ENCODE results near the gene KRTAP4-8. TPM values are rescaled to one million over a fixed set of nuclear protein-coding genes. Genes with fewer than 3 reads are reported as not detected.
"Not testable (repeated sequence)": the region's sequence is repeated elsewhere in the genome, so short reads cannot be mapped to it uniquely, and the experiment has no call there.

Gene KRTAP4-8
- total RNA-seq, 4 donors from 2014 or later = 27.3 TPM; not detected in 3

DNA sequence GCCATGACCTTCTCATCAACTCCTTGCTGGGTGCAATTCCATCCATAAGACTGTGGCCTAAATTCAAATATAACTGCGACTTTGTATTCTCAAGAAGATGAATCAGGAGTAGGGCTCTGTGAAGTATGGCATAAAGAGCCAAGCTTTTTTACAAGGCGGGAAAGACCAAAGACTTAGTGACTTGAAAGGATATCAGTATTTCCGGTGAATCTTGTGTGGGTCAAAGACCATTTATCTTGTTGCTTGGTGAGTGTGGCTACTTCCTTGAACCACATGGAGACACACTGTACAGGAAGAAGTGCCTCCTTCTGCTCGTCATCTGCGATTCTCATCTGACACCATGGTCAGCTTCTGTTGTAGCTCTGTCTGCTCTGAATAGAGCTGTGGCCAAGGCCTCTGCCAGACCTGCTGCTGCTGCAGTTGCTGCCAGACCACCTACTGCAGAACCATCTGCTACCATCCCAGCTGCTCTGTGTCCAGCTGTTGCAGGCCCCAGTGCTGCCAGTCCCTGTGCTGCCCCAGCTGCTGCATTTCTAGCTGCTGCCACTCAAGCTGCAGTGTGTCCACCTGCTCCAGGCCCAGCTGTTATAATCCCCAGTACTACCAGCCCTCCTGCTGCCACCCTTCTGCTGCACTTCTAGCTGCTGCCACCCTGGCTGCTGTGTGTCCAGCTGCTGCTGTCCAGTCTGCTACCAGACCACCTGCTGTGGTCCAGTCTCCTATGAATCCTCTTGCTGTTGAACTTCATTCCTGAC is 26.2 kb downstream of the KRTAP4-8 start:
- intact Hi-C loops (cut with DNase I; ENCODE audit: low total_unique reads) = no loop called here
- WGBS, 2 donors = 86 to 93% methylated on average over 5 of the region's 5 CpGs
- TF ChIP-seq POLR2A (IDR thresholded peaks at IDR 0.05) = no peak
- TF ChIP-seq, protein P1, sequence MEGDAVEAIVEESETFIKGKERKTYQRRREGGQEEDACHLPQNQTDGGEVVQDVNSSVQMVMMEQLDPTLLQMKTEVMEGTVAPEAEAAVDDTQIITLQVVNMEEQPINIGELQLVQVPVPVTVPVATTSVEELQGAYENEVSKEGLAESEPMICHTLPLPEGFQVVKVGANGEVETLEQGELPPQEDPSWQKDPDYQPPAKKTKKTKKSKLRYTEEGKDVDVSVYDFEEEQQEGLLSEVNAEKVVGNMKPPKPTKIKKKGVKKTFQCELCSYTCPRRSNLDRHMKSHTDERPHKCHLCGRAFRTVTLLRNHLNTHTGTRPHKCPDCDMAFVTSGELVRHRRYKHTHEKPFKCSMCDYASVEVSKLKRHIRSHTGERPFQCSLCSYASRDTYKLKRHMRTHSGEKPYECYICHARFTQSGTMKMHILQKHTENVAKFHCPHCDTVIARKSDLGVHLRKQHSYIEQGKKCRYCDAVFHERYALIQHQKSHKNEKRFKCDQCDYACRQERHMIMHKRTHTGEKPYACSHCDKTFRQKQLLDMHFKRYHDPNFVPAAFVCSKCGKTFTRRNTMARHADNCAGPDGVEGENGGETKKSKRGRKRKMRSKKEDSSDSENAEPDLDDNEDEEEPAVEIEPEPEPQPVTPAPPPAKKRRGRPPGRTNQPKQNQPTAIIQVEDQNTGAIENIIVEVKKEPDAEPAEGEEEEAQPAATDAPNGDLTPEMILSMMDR (IDR thresholded peaks at IDR 0.05) = no peak
- no peak for DNase-seq (ENCODE audit: low spot score in 2 of 2)
- H3K4me3 ChIP-seq (ENCODE audit: low read depth, poor library complexity, severe bottlenecking) = no peak overlapping the region

- no peak for DNase-seq (ENCODE audit: low spot score in 2 of 2)
- no peak overlapping the region for H3K4me3 ChIP-seq (ENCODE audit: low read depth, poor library complexity, severe bottlenecking)
- intact Hi-C loops (cut with DNase I; ENCODE audit: low total_unique reads) = no loop called here
- WGBS, 2 donors = 81 to 88% methylated on average over 3 of the region's 3 CpGs
- TF ChIP-seq POLR2A (IDR thresholded peaks at IDR 0.05) = no peak
These were observed 28.9 kb downstream of the KRTAP4-8 start for GRCh38 chr17:41069031-41069430.

DNA sequence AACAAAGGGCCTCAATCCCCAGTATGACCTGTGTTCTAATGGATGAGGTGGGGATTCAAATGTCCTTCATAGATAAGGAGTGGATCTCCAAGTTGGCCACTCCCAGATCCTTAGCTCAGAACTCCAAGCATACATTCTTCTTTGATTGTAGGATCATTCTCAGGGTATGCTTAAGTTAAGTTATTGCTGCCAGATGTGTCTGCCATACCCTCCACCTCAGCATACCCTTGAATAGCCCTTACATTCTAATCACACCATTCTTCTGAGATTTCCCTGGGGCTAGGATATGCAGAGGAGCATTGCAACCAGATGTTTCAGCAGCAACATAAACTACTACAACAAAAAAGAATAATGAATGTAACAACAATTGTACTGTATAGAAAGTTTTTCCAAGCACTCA is 30.7 kb downstream of the KRTAP4-8 start:
- intact Hi-C loops (cut with DNase I; ENCODE audit: low total_unique reads) = no loop called here
- no peak overlapping the region for H3K4me3 ChIP-seq (ENCODE audit: low read depth, poor library complexity, severe bottlenecking)
- no peak for TF ChIP-seq POLR2A (IDR thresholded peaks at IDR 0.05)
- TF ChIP-seq, protein P1 (IDR thresholded peaks at IDR 0.05) = no peak
- no peak for DNase-seq (ENCODE audit: low spot score in 2 of 2)

DNA sequence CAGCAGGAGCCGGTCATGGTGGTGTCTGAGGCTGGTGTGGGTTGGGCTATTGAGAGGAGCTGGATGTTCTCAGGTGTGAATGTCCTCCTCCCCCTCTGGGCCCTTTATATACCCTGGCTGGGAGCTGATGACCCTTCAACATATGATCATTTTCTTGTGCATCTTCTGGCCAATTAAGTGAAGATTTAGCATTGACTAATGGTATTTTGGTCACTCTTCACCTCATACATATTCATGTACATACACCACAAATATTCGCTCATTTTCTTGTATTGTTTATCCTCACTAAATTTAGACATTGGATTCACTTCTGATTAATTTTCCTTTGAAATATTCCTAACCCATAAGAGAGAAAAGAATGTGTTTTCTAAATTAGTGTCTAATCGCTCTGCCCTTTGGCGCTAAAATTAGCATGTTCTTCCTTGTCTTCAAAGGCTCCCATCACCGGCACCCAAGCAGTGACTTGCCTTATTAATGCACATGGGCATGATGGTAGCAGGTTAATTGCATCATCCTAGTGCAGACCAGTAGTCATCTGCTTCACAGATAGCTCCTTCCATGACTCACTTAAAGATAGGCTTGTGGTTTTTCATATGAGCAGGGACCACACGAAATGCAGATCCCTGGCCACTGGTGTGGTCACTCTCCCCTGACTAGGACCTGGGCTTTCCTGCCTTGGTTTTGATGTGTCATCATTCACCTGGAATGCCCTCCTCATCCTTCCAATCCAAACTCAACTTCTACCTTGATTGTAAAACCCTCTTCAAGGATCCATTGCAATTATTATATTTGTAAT is 31.9 kb downstream of the KRTAP4-8 start, which contains the start of gene KRTAP2-4:
Gene KRTAP2-4 (minus strand): TSS at position 51 of the 796 bp plus-strand sequence. CDS start 34 bp downstream, at position 17.
- H3K4me3 ChIP-seq (ENCODE audit: low read depth, poor library complexity, severe bottlenecking) = no peak within 1 kb of the TSS
- intact Hi-C loops (cut with DNase I; ENCODE audit: low total_unique reads) = no loop called here
- TF ChIP-seq POLR2A (IDR thresholded peaks at IDR 0.05) = no peak
- TF ChIP-seq, protein P1 (IDR thresholded peaks at IDR 0.05) = no peak
- no peak for DNase-seq (ENCODE audit: low spot score in 2 of 2)
- 69 to 72% methylated on average over 6 of the region's 6 CpGs for WGBS, 2 donors

DNA sequence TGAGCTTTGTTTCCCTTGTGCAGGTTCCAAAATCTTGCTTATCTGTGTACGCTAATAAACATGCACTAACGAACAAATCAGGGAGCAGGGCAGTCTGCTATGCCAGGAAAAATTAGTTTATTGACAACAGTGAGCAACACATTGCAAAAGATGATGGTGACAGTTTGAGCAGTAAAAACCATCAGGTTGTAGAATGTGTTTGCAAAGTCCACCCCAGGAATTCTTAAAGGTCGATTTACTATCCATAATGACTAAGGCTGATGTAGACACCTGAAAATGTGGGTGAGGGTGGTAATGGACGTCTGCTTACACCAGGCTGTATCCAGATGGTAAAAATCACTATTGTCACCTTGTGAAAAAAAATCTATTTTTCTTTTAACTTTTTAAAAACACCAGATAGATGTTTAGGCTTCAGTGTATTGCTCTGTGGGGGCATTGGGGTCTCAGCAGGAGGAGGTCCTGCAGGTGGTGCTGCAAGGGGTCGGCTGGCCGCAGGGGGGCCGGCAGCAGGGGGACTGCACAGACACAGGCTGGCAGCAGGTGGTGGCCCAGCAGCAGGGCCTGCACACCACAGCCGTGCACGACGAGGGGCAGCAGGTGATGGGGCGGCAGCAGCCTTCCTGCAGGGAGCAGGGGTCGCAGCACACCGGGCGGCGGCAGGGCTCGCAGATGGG is 32.8 kb downstream of the KRTAP4-8 start:
- DNase-seq (ENCODE audit: low spot score in 2 of 2); H3K4me3 ChIP-seq (ENCODE audit: low read depth, poor library complexity, severe bottlenecking); intact Hi-C loops (cut with DNase I; ENCODE audit: low total_unique reads): not testable (repeated sequence)
- 79 to 85% methylated on average over 7 to 9 of the region's 16 CpGs for WGBS, 2 donors

DNA sequence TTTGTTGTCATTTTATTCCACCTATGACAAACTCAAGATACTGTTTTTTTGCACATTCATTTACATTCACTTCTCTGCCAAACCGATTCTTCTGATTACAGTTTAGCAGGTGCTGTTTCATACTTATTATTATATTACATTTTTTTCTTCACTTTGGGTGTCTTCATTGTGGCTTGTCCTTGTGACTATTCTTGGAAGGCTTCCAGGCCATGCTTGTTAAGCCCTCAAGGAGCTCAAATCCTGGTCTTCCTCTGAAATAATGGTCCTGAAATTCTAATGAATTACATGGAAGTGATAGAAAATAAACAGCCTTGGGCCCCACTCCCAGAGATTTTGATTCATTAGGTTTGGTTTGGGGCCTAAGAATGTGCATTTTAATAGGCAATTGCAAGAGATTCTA is 33.6 kb downstream of the KRTAP4-8 start:
- no peak for DNase-seq (ENCODE audit: low spot score in 2 of 2)
- WGBS, 2 donors = 73 to 85% methylated on average over 1 of the region's 1 CpG
- intact Hi-C loops (cut with DNase I; ENCODE audit: low total_unique reads) = no loop called here

More for the DNA sequence above, 33.6 kb downstream of the KRTAP4-8 start:
- TF ChIP-seq POLR2A (IDR thresholded peaks at IDR 0.05) = no peak
- TF ChIP-seq, protein P1 (IDR thresholded peaks at IDR 0.05) = no peak
- H3K4me3 ChIP-seq (ENCODE audit: low read depth, poor library complexity, severe bottlenecking) = no peak overlapping the region

Data from lower leg skin (tissue), 4 donors.